ENCODE results near the gene RABEPK. TPM values are rescaled to one million over a fixed set of nuclear protein-coding genes. Genes with fewer than 3 reads are reported as not detected.
"Not testable (repeated sequence)": the region's sequence is repeated elsewhere in the genome, so short reads cannot be mapped to it uniquely, and the experiment has no call there.

RABEPK gene
- total and polyA plus RNA-seq, 8 donors = 11.2 to 32.6 (median 16.2) TPM

GRCh38 chr9:125204477-125204876 is 4.1 kb downstream of the RABEPK start:
- Histone ChIP-seq H3K9me3 (no peaks in the 10 kb centered on the region), H3K4me3 (no peak overlapping the region), H3K27ac (no peak overlapping the region), H3K27me3 (no peaks in the 10 kb centered on the region), H3K36me3 (peaks cover 14 to 65% (median 63%) of the 10 kb centered on the region in 4 donors), H3K4me1 (peaks cover 0 to 18% (median 15%) of the 10 kb centered on the region in 4 donors)
- no peak for DNase-seq
- intact Hi-C loops (cut with DNase I; ENCODE audit: low total_unique reads) = no loop called here
- 70 to 100% (median 98%) methylated on average over 3 of the region's 3 CpGs for WGBS, 5 donors
- no peak for TF ChIP-seq CTCF (IDR thresholded peaks at IDR 0.05)
- TF ChIP-seq POLR2AphosphoS5 (IDR thresholded peaks at IDR 0.05) = no peak
- no peak for TF ChIP-seq EP300 (IDR thresholded peaks at IDR 0.05)
- no peak for TF ChIP-seq POLR2A (IDR thresholded peaks at IDR 0.05)

- no peak for DNase-seq
- no peaks in the 10 kb centered on the region for H3K9me3 ChIP-seq
- TF ChIP-seq EP300 (IDR thresholded peaks at IDR 0.05) (no peak), POLR2A (IDR thresholded peaks at IDR 0.05) (no peak), CTCF (IDR thresholded peaks at IDR 0.05) (no peak), POLR2AphosphoS5 (IDR thresholded peaks at IDR 0.05) (no peak)
- 80 to 91% (median 84%) methylated on average over 5 of the region's 5 CpGs for WGBS, 5 donors
- H3K4me3 ChIP-seq = no peak overlapping the region
- intact Hi-C loops (cut with DNase I; ENCODE audit: low total_unique reads) = no loop called here
- no peaks in the 10 kb centered on the region for H3K27me3 ChIP-seq
- H3K36me3 ChIP-seq = peaks cover 4 to 70% (median 63%) of the 10 kb centered on the region in 4 donors
- H3K4me1 ChIP-seq = no peaks in the 10 kb centered on the region
- no peak overlapping the region for H3K27ac ChIP-seq
Measured at GRCh38 chr9:125214186-125214585, 13.8 kb downstream of the RABEPK start.

GRCh38 chr9:125218621-125219020 is 18.3 kb downstream of the RABEPK start:
- Histone ChIP-seq H3K36me3 (peaks cover 0 to 71% (median 59%) of the 10 kb centered on the region in 4 donors), H3K4me1 (no peaks in the 10 kb centered on the region), H3K9me3 (no peaks in the 10 kb centered on the region), H3K27ac (no peak overlapping the region), H3K4me3 (no peak overlapping the region), H3K27me3 (no peaks in the 10 kb centered on the region)
- 88 to 99% (median 98%) methylated on average over 3 of the region's 3 CpGs for WGBS, 5 donors
- DNase-seq = no peak
- TF ChIP-seq POLR2A (IDR thresholded peaks at IDR 0.05) (no peak), POLR2AphosphoS5 (IDR thresholded peaks at IDR 0.05) (no peak), EP300 (IDR thresholded peaks at IDR 0.05) (no peak), CTCF (IDR thresholded peaks at IDR 0.05) (no peak)
- intact Hi-C loops (cut with DNase I; ENCODE audit: low total_unique reads) = no loop called here

GRCh38 chr9:125224858-125225257 is 24.5 kb downstream of the RABEPK start:
- intact Hi-C loops (cut with DNase I; ENCODE audit: low total_unique reads); H3K27ac ChIP-seq; H3K4me1 ChIP-seq; H3K27me3 ChIP-seq; H3K4me3 ChIP-seq; H3K9me3 ChIP-seq; DNase-seq: not testable (repeated sequence)
- H3K36me3 ChIP-seq = peaks cover 5 to 82% (median 70%) of the 10 kb centered on the region in 4 donors

GRCh38 chr9:125227761-125228160 is 27.4 kb downstream of the RABEPK start:
- 91 to 96% (median 95%) methylated on average over 4 to 6 of the region's 6 CpGs for WGBS, 5 donors
- H3K27ac ChIP-seq = no peak overlapping the region
- no peak for TF ChIP-seq CTCF (IDR thresholded peaks at IDR 0.05)
- no peak for TF ChIP-seq EP300 (IDR thresholded peaks at IDR 0.05)
- TF ChIP-seq POLR2A (IDR thresholded peaks at IDR 0.05) = no peak
- TF ChIP-seq POLR2AphosphoS5 (IDR thresholded peaks at IDR 0.05) = no peak

More at GRCh38 chr9:125227761-125228160, 27.4 kb downstream of the RABEPK start:
- Histone ChIP-seq H3K4me1 (no peaks in the 10 kb centered on the region), H3K9me3 (no peaks in the 10 kb centered on the region), H3K36me3 (peaks cover 16 to 82% (median 71%) of the 10 kb centered on the region in 4 donors), H3K27me3 (no peaks in the 10 kb centered on the region), H3K4me3 (no peak overlapping the region)
- DNase-seq = no peak
- intact Hi-C loops (cut with DNase I; ENCODE audit: low total_unique reads) = no loop called here

All from stomach (tissue), 9 donors.